ENCODE measurements around the gene PI4K2B. TPM values are rescaled to one million over a fixed set of nuclear protein-coding genes. Genes with fewer than 3 reads are reported as not detected.
"Not testable (repeated sequence)": the region's sequence is repeated elsewhere in the genome, so short reads cannot be mapped to it uniquely, and the experiment has no call there.

PI4K2B gene
- total RNA-seq, 1 donor from 2014 or later, result 12.2 TPM

DNA sequence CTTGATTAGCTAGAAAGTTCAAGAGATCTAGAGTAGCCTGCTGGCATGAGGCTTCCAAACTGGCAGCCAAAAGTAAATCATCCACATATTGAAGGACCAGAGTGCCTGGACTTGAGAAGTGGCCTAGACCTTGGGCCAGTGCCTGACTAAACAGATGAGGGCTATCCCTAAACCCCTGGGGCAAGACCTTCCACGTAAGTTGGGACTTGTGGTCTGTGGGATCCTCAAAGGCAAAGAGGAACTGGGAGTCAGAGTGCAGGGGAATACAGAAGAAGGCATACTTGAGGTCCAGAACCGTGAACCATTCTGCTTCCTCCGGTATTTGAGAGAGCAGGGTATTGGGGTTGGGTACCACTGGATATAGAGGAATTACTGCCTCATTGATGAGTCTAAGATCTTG is 8.4 kb downstream of the PI4K2B start:
- not testable (repeated sequence) for DNase-seq (ENCODE audit: low spot score)

DNA sequence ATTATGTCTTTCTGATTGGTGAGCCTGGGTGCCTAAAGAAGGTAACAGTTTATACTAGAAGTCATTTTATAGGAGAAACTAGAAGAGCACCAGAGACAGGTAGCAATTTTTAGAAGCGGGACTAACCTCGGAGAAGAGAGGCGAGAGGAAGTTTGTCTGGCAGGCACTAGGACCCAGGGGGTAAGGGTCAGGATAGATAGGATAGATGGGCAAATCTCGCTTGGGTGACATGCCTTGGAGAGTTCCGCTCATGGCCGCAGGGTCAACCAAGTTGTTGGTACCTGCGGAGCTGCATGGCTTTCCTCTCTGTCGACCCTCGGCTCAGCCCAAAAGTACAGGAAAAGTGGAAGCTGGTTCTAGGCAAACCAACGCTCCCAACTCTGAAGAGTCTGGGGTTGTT is 11.3 kb downstream of the PI4K2B start:
- DNase-seq (ENCODE audit: low spot score), result no peak

DNA sequence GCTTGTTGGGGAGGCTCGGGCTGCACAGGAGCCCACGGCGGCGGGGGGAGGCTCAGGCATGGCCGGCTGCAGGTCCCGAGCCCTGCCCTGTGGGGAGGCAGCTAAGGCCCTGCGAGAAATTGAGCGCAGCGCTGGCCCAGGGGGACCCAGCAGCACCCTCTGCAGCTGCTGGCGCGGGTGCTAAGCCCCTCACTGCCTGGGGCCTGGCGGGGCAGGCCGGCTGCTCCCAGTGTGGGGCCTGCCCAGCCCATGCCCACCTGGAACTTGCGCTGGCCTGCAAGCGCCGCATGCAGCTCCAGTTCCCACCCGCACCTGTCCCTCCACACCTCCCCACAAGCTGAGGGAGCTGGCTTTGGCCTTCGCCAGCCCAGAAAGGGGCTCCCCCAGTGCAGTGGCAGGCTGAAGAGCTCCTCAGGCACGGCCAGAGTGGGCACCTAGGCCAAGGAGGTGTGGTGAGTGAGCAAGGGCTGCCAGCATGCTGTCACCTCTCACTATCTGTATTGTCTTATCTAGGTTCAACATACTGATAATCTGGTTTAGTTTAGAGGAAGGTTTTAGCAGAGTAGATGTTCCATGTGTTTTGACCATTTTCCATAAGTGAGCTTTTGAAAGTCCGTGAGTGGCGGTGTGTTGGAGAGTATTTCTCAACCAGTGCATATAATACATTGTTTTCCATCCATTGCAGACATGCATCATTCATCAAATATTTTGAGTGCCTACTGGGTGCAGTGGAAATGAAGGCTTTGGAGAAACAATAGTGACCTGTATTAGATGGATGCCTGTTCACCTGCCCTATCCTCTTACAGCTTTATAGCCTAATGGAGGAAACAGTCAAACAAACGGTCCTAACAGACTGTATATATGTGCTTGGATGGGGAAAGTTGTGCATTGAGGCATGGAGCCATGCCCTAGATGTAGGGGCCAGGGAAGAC is 13.1 kb downstream of the PI4K2B start:
- DNase-seq (ENCODE audit: low spot score), result no peak

DNA sequence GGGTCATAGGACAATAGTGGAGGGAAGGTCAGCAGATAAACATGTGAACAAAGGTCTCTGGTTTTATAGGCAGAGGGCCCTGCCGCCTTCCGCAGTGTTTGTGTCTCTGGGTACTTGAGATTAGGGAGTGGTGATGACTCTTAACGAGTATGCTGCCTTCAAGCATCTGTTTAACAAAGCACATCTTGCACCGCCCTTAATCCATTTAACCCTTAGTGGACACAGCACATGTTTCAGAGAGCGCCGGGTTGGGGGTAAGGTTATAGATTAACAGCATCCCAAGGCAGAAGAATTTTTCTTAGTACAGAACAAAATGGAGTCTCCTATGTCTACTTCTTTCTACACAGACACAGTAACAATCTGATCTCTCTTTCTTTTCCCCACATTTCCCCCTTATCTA is 15.0 kb downstream of the PI4K2B start:
- not testable (repeated sequence) for DNase-seq (ENCODE audit: low spot score)

DNA sequence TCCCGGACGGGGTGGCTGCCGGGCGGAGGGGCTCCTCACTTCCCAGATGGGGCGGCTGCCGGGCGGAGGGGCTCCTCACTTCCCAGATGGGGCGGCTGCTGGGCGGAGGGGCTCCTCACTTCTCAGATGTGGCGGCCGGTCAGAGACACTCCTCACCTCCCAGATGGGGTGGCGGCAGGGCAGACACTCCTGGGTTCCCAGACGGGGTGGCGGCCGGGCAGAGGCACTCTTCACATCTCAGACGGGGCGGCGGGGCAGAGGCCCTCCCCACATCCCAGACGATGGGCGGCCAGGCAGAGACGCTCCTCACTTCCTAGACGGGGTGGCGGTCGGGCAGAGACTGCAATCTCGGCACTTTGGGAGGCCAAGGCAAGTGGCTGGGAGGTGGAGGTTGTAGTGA is 15.7 kb downstream of the PI4K2B start:
- DNase-seq (ENCODE audit: low spot score), result not testable (repeated sequence)

DNA sequence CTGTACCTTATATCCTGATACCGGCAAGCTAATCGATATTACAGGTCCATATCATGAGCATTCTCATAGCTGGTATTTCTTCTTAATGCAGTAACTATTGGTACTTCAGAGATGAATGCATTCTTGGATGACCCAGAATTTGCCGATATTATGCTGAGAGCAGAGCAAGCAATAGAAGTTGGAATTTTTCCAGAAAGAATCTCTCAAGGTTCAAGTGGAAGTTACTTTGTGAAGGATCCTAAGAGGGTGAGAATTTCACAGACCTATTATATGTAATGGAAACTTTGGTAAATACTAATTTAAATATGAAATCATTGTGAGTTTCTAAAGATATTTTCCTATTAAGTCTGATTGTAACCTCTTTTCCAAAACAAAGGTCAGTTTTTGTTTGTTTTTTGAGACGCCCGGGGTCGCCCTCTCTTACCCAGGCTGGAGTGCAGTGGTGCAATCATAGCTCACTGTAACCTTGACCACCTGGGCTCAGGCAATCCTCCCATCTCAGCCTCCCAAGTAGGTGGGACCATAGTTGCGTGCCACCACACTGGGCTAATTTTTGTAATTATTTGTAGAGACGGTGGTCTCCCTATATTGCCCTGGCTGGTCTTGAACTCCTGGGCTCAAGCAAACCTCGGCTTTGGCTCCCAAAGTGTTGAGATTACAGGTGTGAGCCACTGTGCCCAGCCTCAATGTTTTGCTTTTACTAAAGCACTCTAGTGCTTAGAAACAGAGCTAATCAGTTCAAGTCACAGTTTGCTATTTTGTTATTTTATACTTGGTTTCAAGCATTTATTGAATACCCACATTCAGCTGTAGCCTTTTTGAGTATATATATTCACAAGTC is 18.6 kb downstream of the PI4K2B start:
- no peak for DNase-seq (ENCODE audit: low spot score)

- DNase-seq (ENCODE audit: low spot score), result no peak
Observed at GRCh38 chr4:25253071-25253445, 19.2 kb downstream of the PI4K2B start.

DNA sequence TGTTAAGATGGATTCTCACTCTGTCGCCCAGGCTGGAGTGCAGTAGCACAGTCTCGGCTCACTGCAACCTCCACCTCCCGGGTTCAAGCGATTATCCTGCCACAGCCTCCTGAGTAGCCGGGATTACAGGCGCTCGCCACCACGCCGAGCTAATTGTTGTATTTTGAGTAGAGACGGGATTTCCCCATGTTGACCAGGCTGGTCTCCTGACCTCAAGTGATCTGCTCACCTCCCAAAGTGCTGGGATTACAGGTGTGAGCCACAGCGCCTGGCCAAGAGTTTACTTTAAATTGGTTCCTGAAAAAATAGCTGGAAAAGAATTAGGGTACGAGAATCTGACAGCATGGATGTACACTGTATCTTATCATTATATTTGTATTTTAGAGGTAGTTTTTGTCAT is 20.0 kb downstream of the PI4K2B start:
- not testable (repeated sequence) for DNase-seq (ENCODE audit: low spot score)

DNA sequence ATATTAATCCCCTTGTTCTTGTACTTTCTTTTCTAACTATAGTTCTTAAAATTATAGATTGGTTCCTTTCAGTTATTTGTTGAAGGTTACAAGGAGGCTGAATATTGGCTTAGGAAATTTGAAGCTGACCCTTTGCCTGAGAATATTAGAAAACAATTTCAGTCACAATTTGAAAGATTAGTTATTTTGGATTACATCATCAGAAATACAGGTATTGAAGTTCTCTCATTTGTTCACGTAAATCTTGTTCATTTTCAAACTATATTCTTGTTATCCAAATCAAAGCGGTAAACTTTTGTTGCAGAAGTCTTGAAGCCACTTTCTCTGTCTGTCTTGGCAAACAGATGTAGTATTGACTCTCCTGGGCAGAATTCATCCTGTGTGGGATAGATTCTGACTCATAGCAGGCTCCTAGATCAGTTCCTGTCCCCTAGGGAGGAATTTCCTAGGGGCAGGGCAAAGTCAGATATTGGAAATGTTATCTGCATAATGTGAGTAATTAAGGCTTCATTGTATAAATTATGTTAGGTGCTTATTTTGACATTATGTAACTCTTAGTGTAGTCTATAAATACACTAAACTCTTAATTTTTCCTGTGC is 25.2 kb downstream of the PI4K2B start:
- no peak for DNase-seq (ENCODE audit: low spot score)

DNA sequence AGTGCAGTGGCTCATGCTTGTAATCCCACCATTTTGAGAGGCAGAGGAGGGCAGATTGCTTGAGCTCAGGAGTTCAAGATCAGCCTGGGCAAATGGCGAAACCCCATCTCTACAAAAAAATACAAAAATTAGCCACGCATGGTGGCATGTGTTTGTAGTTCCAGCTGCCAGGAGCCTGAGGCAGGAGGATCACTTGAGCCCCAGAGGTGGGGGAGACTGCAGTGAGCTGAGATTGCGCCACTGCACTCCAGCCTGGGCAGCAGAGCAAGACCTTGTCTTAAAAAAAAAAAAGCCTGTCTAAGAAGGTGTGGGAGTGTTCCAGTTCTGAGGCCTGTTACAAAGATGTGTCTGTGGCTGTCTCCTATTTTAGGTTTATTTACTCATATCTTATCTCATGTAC is 38.0 kb downstream of the PI4K2B start:
- DNase-seq (ENCODE audit: low spot score), result no peak

DNA sequence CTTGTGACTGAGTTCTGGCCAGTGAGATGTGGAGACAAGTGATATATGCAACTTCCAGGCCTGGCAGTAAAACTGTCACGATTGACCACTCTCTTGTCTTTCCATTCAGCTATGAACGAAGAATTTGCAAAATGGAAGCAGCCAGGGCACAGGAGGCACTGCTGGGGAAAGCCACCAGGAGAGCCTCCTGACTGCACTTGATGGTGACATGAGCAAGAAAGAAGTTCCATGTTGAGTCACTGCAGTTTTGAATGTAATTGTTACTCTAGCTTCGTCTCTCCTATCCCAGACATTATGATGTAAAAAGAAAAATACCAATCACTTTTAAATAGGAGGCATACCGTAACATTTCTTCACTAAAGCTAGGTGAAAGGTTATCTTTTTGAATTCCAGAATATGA is 46.4 kb downstream of the PI4K2B start:
- DNase-seq (ENCODE audit: low spot score), result no peak

DNA sequence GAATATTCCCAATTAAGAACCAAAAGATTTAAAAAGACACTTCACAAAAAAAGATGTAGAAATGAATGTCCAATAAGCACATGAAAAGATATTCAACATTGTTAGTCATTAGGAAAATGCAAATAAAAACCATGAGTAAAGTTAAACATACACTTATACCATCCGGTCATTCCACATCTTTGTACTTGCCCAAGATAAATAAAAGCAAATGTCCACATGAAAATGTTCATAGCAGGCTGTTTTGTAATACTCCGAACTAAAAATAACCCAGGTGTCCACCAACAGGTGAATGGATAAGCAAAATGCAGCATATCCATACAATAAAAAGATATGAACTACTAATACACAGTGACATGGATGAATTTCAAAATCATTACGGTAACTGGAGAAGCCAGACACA is 50.1 kb downstream of the PI4K2B start:
- DNase-seq (ENCODE audit: low spot score), result no peak

GRCh38 chr4:25284466-25284865 is 50.6 kb downstream of the PI4K2B start:
- no peak for DNase-seq (ENCODE audit: low spot score)

- no peak for DNase-seq (ENCODE audit: low spot score)
Observed at GRCh38 chr4:25290490-25291067, 56.7 kb downstream of the PI4K2B start.

DNA sequence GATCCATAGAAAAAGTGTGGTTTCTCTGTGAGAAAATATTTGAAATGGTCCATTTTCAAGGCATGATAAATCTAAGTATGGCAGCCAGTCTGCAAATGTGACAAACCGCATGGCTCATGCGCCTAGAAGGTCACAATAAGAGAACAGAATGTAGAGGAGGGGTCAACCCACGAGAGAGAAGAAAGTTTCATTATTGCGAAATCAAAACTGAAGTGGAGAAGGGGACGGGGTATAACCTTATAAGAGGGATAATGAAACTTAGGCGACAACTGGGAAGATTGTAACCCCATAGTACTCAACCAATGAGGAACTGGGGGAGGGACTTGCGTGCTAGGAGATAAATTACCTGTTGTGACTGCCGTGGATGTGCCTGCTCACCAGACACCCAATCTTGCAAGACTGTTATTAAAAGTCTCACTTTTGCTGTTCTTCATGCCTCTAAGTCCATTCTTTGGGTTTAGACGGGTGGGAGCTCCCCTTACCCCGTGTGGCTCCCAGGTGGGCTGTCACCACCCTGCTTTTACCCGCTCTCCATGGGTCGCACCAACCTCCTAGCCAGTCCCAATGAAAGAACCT is 57.4 kb downstream of the PI4K2B start:
- no peak for DNase-seq (ENCODE audit: low spot score)

- no peak for DNase-seq (ENCODE audit: low spot score)
Observed at GRCh38 chr4:25297528-25298242, 63.9 kb downstream of the PI4K2B start.

DNA sequence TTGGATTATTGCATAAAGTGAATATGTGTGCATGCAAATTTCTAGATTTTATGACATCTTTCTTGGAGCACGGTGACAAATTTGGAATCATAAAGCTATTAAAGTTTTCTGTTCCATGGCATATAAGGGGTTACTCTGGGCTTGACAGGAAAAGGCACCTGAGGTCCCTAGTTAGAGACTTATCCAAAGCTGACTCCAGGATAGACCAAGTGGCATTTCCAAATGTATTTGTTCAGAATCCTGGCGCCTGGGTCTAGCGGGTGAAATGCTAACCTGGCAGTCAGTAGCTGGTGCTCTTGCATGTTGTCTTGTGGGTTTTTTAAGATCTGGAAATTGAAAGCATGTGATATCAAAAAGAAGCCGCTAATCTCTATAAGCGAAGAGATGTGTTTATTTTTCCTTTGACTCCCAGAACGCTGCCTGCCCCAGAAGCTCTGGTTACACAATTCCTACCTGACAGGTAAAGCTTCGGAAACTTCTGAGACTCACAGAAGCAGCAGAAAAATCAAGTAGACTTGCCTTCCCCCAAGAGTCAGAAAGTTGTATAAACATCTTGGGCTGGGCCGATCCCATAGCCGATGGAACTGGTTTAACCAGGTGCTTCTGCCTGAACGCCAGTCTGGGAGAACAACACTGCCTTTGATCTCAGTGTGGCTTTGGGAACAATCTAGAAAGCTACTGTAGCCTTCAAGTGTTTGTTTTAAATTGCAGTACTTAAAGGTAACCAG is 65.8 kb downstream of the PI4K2B start:
- DNase-seq (ENCODE audit: low spot score), result no peak

GRCh38 chr4:25301471-25301870 is 67.6 kb downstream of the PI4K2B start:
- no peak for DNase-seq (ENCODE audit: low spot score)

- no peak for DNase-seq (ENCODE audit: low spot score)
Observed at GRCh38 chr4:25302626-25303025, 68.8 kb downstream of the PI4K2B start.

- no peak for DNase-seq (ENCODE audit: low spot score)
Observed at GRCh38 chr4:25303578-25303977, 69.7 kb downstream of the PI4K2B start.
